ENCODE data around the gene PITPNM1.

GRCh38 chr11:67514116-67514515 lies 9.0 kb upstream of the PITPNM1 start:
- TF ChIP-seq CTCF (conservative IDR thresholded peaks at IDR 0.05; ENCODE audit: low read depth, low read length) (no peak), EZH2 (IDR thresholded peaks at IDR 0.05; ENCODE audit: low read length, unreplicated experiment) (no peak), EZH2phosphoT487 (IDR thresholded peaks at IDR 0.05; ENCODE audit: borderline replicate concordance, low read length) (no peak)
